ENCODE measurements around the gene PATL2. TPM values are rescaled to one million over a fixed set of nuclear protein-coding genes. Genes with fewer than 3 reads are reported as not detected.
"Not testable (repeated sequence)": the region's sequence is repeated elsewhere in the genome, so short reads cannot be mapped to it uniquely, and the experiment has no call there.

Gene PATL2
- total RNA-seq, 1 experiment from 2014 or later = 0.49 TPM

DNA sequence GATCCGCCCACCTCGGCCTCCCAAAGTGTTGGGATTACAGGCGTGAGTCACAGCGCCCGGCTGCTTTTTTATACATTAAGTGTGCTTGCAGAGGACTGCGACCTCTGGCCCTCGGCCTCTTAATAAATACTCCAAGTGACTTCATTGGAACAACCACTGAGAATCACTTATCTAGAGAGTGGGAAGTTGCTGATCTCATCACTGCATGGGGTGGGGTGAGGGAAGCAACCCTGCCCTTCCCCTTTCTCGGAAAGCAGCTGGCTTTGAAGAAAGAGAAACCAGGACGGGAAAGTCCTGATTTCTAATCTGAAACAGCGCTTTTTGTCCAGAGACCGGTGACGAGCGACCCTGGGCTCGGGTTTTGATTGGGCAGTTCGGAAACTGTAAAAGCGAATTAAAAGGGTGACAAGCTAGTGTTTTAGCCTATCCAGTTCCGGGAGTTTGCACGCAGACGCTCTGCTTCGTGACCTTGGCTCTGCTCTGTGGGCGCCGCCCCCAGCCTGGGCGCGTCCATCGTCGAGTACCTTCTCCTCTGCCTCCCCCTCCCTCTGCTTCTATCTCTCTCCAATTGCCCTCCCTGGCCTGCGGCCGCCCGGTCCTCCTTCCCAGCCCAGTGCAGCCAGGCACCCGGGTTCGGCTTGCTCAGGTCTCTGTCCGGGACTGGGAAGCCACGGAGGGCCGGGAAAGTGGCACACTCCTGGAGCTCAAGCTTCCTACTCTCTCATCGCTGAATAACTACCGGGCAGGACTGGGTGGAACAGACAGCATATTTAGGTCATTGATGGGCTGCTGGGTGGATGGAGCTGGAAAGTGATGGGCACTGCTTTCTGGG lies 17.7 kb upstream of the PATL2 start:
- POLR2A ChIA-PET = interaction anchor here (0.6 to 5.4 kb wide), 4 partner anchors 9 to 149 kb away, joined by 3 to 28 read pairs (median 4); partner anchors contain the start of genes B2M and PATL2
- in situ Hi-C loops (cut with HindIII; ENCODE audit: low pct_unique_long_range_greater_than_20kb, low sequenced_read_pairs) = no loop called here

GRCh38 chr15:44728232-44728575 lies 17.1 kb upstream of the PATL2 start:
- H3K27me3 ChIP-seq (ENCODE audit: control insufficient read depth, insufficient read depth, low read length); in situ Hi-C loops (cut with HindIII; ENCODE audit: low pct_unique_long_range_greater_than_20kb, low sequenced_read_pairs); ATAC-seq; H3K36me3 ChIP-seq (ENCODE audit: control insufficient read depth, insufficient read depth, low read length); DNase-seq (ENCODE audit: low read depth, low spot score); H3K9me3 ChIP-seq (ENCODE audit: control insufficient read depth, insufficient read depth, low read depth, low read length); intact Hi-C loops (cut with micrococcal nuclease; ENCODE audit: unreplicated experiment): not testable (repeated sequence)
- TSS peak; percentile 95 for BruUV-seq (replicated peaks)
- H3K27ac ChIP-seq (ENCODE audit: low read length) = peak overlapping the region; percentile 99
- H3K4me1 ChIP-seq (ENCODE audit: control insufficient read depth, insufficient read depth, low read length) = peaks cover 43% of the 10 kb centered on the region
- peak overlapping the region; percentile 91 to 96 for H3K4me3 ChIP-seq (ENCODE audit: low read depth in 2 of 2, low read length in 2 of 2)
- POLR2A ChIA-PET = interaction anchor here (0.6 to 5.4 kb wide), 4 partner anchors 10 to 148 kb away, joined by 3 to 28 read pairs (median 4); partner anchors contain the start of genes B2M and PATL2
- CTCF ChIA-PET = interaction anchor here (1.0 to 1.6 kb wide), 2 partner anchors 10 to 15 kb away, joined by 3 to 26 read pairs; no protein-coding TSS in a partner anchor

More for the DNA sequence above, 17.7 kb upstream of the PATL2 start:
- H3K36me3 ChIP-seq (ENCODE audit: control insufficient read depth, insufficient read depth, low read length) = no peaks in the 10 kb centered on the region; the same call in 1 of the 2 replicates
- DNase-seq (ENCODE audit: low read depth, low spot score) (peak; percentile 98), ATAC-seq (peak; percentile 92)
- no peak for TF ChIP-seq REST (IDR thresholded peaks at IDR 0.05; ENCODE audit: insufficient read depth in 1 of 2, low read depth in 2 of 2, low read length in 1 of 2)
- no peak for TF ChIP-seq SIN3A (IDR thresholded peaks at IDR 0.05; ENCODE audit: borderline replicate concordance, insufficient read depth, low read depth, low read length)
- TF ChIP-seq POLR2AphosphoS5 (IDR thresholded peaks at IDR 0.05; ENCODE audit: low read depth, low read length) = peak; percentile 67; the same call in 1 of the 2 replicates
- TF ChIP-seq CTCF (IDR thresholded peaks at IDR 0.05) = no peak
- TF ChIP-seq TCF7L2 (IDR thresholded peaks at IDR 0.05; ENCODE audit: low read depth, low read length) = peak; percentile 88
- H3K9me3 ChIP-seq (ENCODE audit: control insufficient read depth, insufficient read depth, low read depth, low read length) = no peaks in the 10 kb centered on the region
- BruUV-seq (replicated peaks) = no TSS peak
- no peaks in the 10 kb centered on the region for H3K27me3 ChIP-seq (ENCODE audit: control insufficient read depth, insufficient read depth, low read length)
- H3K4me3 ChIP-seq (ENCODE audit: low read depth in 2 of 2, low read length in 2 of 2) = peak overlapping the region; percentile 91 to 96
- H3K27ac ChIP-seq (ENCODE audit: low read length) = peak overlapping the region; percentile 99
- intact Hi-C loops (cut with micrococcal nuclease; ENCODE audit: unreplicated experiment) = no loop called here
- H3K4me1 ChIP-seq (ENCODE audit: control insufficient read depth, insufficient read depth, low read length) = peaks cover 43% of the 10 kb centered on the region
- CTCF ChIA-PET = interaction anchor here (0.6 to 1.6 kb wide), 4 partner anchors 9 to 65 kb away, joined by 4 to 26 read pairs (median 4); partner anchors contain the start of genes PATL2 and SPG11

All from Panc1 (cell line).